ENCODE measurements around the gene PRR23E. TPM values are rescaled to one million over a fixed set of nuclear protein-coding genes. Genes with fewer than 3 reads are reported as not detected.

Gene PRR23E, protein sequence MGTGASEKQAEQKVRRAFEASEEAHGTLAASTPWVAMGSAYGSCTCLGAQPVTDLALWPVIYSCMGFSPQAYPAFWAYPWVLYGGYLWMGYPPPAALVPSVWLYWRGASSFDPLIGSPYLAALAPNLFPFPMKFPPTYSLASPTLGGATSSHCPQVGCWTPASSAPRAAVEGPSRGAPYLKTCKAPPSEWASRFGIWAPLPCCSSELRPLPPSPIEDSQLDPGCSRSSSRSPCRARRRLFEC
- total RNA-seq, result not detected in 2 replicates
- polyA plus RNA-seq (2012), result not detected

DNA sequence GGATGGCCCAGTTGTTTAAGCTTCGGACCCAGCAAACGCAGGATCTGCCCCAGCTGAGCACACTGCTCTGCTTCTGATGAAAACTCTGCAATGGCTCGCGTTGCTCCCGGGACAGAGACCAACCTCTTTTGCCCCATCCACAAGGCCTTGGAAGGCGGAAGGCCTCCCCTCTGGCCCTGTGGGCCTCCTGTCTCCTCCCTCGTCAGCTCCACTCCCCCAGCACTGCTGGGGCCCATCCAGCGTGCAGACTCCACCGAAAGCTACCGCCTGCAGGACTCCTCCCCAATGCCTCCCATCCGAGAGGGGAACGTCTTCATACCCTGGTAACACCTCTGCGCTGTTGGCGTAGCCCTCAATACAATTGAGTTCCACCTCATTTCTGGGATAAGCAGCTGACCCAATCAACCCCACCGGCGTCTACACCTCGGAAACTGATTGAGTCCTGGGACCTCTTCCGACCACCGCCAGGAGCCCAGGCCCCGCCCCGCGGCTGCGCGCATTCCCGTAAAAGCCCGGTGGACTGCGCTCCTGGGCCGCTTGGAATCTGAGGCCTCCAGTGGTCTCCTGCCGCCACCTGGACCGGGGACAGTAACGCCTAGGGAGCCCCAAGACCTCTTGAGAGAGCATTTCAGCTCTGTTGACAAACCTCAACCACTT is at the start of gene PRR23E:
Gene PRR23E, plus strand, starts transcription at position 556 of the 657 bp plus-strand sequence. CDS start 3,555 bp downstream, outside the sequence.
- no peak for DNase-seq (ENCODE audit: low read depth)

GRCh38 chr3:127143172-127143571 is 49.8 kb upstream of the PRR23E start:
- DNase-seq (ENCODE audit: low read depth), result no peak

DNA sequence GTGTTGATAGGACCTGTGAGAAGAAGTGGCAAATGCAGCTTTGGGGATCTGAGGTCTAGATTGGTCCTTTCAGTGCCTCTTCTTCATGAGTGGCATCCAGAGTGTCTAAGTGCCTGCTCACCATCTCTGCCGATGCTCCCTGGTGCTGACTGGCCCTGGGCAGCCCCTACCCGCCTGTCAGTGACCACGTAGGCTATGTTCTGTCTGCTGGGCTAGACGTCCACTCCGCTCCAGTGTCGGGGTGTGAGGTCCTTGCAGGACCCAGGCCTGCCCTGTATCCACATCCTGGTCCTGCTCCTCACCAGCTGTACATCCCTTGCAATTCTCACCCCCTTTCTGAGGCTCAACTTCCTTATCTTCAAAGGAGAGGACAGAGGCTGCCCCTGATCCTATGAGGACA is 48.3 kb upstream of the PRR23E start:
- no peak for DNase-seq (ENCODE audit: low read depth)

- no peak for DNase-seq (ENCODE audit: low read depth)
These were observed 47.7 kb upstream of the PRR23E start for GRCh38 chr3:127145266-127145665.

- DNase-seq (ENCODE audit: low read depth), result no peak
These were observed 45.5 kb upstream of the PRR23E start for GRCh38 chr3:127147291-127147885.

GRCh38 chr3:127149621-127150310 is 43.2 kb upstream of the PRR23E start:
- DNase-seq (ENCODE audit: low read depth), result peak; percentile 47

- DNase-seq (ENCODE audit: low read depth), result no peak
These were observed 42.2 kb upstream of the PRR23E start for GRCh38 chr3:127150513-127151250.

DNA sequence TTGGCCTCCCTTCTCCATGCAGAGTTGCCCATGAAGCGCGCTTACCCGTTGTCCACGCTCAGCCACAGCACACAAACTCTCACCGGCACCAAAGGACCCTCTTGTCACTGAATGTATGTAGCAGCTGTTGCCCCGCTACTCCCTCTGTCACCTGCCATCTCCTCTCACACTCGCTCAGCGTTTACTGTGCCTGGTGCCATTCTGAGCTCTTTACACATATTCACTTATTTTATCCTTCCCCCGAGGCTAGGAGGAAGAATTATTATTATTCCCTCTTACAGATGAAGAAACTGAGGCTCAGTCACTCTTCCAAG is 41.7 kb upstream of the PRR23E start:
- DNase-seq (ENCODE audit: low read depth), result no peak

DNA sequence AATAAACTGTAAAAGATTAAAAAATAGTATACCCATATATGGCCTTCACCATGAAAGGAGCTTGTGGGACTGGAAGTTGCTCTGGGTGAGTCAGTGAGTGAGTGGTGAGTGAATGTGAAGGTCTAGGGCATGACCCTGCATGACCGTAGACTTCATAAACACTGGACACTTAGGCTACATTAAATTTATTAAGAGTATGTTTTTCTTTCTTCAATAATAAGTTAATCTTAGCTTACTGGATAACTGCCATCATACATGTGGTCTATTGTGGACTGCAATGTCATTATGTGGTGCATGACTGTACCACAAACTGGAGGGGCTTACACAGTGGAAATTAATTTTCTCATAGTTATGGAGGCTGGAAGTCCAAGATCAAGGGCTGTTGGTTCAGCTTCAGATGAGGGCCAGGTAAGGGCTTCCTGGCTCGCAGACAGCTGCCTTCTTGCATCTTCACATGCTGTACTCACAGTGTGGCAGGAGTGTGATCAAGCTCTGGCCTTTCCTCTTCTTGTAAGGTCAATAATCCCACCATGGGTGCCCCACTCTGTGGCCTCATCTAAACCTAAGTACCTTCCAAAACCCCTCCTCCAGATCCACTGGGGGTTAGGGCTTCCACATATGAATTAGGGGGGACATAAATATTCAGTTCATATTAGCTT is 40.8 kb upstream of the PRR23E start:
- peak; percentile 43 for DNase-seq (ENCODE audit: low read depth)

- peak; percentile 66 for DNase-seq (ENCODE audit: low read depth)
These were observed 40.0 kb upstream of the PRR23E start for GRCh38 chr3:127152684-127153505.

- no peak for DNase-seq (ENCODE audit: low read depth)
These were observed 39.5 kb upstream of the PRR23E start for GRCh38 chr3:127153506-127153815.

DNA sequence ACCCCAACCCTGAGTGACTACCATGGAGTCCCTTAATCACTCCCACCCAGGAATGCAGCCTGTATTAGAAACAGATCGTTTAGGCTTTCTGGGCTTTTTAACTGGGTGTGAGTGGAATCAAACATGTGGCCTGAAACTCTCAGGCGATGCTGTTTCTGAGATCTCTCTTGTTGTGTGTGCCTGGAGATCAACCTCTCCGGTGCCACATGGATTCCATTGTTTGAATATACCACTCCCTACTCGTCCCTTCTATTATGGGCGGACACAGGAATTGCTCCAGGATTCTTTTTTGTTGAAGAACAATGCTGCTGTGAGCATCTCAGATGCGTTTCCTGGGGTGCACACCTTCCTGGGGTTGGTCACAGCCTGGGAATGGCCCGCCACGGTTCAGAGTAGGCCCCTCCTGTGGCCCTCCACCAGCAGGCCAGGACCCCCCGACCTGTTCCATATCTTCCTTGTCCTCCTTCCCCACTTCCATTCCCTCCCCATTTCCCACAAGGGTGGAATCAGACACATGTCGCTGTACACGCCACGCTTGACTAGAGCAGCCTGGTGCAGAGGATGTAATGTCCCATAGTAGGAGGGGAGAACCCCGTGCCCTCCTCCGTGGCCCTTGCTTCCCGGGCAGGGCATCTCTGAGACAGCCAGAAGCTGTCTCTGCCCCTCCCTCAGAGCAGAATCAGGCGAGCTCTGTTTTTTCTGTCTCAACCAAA is 36.4 kb upstream of the PRR23E start:
- no peak for DNase-seq (ENCODE audit: low read depth)

DNA sequence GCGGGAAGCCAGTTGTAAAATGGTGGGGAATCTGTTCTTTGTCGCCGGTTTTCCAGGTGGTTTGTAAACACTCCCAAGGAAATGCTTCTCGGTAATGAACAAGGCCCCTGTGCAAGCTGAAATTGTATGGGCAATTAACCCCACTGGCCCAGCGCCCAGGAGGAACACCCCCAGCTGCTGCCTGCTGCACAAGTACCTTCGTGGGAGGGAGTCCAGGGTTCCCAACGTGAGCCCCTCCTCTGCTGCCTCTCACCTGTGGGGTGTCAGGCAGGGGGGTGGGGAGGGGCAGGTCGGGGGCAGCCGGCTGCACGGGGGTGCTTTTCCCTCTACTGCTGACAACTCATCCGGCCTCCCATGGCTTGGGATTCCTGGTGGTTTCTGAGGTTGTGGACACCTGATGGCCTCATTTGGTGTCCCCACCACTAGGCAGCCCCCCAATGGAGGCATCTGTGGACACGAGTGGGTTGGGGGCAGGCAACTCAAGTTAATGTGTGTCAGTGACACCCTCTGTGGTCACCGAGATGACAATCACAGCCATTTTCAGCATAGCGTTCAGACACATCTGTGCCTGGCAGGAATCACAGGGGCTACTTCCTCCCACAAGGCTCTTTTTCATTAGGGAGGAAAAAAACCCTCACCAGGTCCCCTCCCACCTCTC is 35.6 kb upstream of the PRR23E start:
- DNase-seq (ENCODE audit: low read depth), result no peak

- DNase-seq (ENCODE audit: low read depth), result peak; percentile 94
These were observed 34.2 kb upstream of the PRR23E start for GRCh38 chr3:127158614-127159229.

DNA sequence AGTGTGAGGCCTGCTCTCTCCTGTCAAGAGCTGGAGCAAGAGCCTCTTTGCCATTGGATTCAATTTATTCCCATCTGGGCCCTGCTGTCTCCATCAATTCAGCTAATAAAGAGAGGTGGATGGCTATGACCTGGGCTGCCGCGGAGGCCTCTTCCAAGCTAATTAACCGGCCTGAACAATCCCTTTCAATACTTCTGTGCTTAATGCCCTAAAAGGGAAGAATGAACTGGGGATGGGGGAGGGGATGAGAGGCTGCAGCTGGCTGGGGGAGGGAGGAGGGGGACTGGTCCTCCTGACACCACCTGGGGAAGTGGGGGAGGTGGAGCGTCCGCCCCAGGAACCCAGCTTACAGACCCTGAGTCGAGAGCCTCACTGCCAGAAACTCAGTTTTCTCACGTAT is 33.4 kb upstream of the PRR23E start:
- no peak for DNase-seq (ENCODE audit: low read depth)

- no peak for DNase-seq (ENCODE audit: low read depth)
These were observed 31.7 kb upstream of the PRR23E start for GRCh38 chr3:127161236-127161635.

DNA sequence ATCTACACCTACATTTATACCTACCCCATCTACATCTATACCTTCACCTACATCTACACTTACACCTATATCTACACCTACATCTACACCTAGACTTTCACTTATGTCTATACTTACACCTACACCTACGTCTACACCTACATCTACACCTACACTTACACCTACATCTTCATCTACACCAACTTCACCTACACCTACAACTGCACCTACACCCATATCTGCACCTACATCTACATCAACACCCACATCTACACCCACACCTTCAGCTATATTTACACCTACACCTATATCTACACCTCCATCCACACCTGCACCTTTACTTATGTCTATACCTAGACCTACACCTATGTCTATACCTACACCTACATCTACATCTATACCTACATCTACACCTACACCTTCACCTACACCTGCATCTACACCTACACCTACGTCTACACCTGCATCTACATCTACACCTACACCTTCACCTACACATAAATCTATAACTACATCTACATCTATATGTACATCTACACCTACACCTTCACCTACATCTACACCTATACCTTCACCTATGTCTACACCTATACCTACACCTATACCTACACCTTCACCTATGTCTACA is 30.9 kb upstream of the PRR23E start:
- no peak for DNase-seq (ENCODE audit: low read depth)

All from myocyte (in vitro differentiated cells).